GM18909 (cell line): ENCODE results near the gene FIGNL2.

ENCODE experiments used
- ATAC-seq: cut with Tn5 transposase; IDR thresholded peaks from one replicate; pipeline ENCODE4 v1.9.1; 2021; ENCODE audit warnings: mild to moderate bottlenecking; ENCODE audit not compliant: unreplicated experiment, poor library complexity

Gene FIGNL2

DNA sequence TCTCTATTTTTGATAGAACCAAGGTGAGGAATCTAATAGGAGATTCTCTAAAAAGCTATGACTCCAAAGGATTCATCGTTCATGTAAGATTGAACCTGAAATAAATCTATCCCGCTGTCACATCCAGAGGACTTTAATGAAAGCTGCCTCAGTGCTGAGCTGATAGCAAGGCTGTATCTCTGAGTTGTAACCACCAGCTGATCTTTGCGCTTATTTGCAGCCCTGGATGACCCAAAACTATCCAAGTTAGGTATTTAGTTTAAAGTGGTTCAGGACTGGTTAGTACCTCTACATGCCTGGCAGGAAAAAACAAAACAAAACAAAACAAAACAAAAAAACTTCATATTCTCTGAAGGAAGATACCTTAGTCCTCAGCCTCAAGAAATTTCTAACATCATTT, 30.6 kb upstream of the FIGNL2 start:
- ATAC-seq = no peak

DNA sequence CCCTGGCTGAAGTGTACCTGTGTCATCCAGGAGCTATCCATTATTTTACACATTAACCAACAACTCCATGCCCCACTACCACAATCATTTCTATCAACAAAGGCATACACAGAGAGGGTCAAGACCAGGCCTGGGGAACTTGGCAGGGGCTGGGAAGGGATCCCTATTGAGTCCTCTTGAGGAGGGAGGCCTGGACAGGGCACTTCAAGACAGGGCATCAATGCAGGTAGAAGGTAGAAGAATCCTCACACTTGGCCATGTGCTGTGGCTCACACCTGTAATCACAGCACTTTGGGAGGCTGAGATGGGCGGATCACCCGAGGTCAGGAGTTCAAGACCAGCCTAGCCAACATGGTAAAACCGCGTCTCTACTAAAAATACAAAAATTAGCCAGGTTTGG, 26.0 kb upstream of the FIGNL2 start:
- no peak for ATAC-seq

- no peak for ATAC-seq
These were observed 25.5 kb upstream of the FIGNL2 start for GRCh38 chr12:51874000-51874399.

GRCh38 chr12:51873251-51873994, 24.9 kb upstream of the FIGNL2 start:
- ATAC-seq = no peak

DNA sequence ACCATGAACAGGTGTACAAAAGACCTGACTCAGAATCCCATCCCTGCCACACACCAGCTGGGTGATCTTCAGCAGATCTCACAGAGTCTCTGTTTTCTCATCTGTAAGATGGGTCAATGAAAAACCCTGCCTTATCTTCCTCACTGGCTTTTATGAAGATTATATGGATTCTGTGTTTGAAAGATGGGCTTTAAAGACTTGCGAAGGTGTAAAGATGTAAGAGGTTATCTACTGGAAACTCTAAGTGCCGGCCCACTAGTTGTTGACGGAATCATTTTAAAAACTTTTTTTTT, 24.1 kb upstream of the FIGNL2 start:
- ATAC-seq = no peak

- no peak for ATAC-seq
These were observed 23.6 kb upstream of the FIGNL2 start for GRCh38 chr12:51871918-51872688.

GRCh38 chr12:51871126-51871525, 22.6 kb upstream of the FIGNL2 start:
- ATAC-seq = no peak

DNA sequence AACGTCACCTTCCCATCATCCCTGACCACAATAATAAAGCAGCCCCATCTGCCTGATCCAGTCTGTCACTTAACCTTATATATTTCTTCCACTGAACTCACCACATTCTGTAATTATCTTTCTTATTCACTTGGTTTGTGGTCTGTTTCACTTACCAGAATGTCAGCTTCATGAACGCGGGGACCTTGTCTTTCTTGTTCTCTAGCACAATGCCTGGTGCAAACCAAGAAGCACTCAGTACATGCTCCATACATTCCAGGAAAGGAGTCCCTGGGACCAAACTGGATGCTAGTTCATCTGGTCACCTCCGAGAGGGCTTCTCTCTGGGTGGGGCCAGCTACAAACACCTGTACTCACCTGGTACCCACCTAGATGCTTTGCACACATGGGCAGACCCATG, 22.0 kb upstream of the FIGNL2 start:
- ATAC-seq = no peak

GRCh38 chr12:51869931-51870330, 21.4 kb upstream of the FIGNL2 start:
- ATAC-seq = no peak

DNA sequence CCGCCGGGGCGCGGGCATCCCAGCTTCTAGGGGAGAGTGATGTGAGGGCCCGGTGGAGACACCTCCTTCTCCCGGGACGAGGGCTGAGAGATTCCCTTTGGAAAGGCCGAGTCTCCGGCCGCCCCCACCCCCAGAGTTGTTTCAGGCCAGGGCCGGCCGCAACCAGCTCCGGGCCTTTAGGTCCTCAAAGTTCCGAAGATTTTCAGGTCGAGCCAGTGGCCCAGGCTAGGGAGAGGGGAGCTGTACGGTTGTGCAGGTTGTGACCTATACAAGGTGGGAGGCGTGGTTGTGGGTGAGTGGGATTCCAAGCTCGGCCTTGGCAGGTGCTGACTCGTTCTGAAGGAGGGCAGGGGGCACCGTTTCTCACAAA, 21.0 kb upstream of the FIGNL2 start:
- ATAC-seq = no peak

DNA sequence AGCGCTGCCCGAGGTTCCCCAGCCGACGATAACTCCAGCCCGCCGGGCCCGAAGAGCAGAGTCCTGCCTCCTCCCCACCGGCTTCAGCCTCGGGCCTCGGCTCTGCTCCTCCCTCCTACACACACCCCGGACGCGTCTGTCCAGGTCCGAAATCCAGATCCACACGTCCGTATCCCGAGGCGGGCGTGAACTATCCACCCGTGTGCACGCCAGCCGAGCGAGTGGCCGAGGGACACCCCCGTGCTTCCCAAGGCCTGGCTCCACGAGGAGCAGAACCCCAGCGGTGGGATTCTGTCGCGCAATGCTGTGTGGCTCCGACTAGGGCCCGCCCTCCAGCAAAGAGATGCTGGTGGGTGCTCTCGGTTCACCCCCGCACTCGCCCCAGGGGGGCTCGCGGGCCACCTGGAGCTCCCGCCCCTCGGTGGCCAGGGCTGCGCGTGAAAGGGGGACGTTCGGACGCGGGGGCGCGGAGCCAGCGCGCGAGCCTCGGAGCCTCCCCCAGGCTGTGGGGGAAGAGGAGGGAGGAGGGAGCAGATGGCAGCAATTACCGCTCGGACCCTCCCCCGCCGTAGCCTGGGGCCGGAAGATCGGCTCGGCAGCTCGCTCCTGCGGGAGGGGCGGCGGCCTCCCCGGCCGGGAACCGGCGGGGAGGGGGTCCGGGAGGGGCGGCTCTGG, 20.4 kb upstream of the FIGNL2 start:
- ATAC-seq = no peak

DNA sequence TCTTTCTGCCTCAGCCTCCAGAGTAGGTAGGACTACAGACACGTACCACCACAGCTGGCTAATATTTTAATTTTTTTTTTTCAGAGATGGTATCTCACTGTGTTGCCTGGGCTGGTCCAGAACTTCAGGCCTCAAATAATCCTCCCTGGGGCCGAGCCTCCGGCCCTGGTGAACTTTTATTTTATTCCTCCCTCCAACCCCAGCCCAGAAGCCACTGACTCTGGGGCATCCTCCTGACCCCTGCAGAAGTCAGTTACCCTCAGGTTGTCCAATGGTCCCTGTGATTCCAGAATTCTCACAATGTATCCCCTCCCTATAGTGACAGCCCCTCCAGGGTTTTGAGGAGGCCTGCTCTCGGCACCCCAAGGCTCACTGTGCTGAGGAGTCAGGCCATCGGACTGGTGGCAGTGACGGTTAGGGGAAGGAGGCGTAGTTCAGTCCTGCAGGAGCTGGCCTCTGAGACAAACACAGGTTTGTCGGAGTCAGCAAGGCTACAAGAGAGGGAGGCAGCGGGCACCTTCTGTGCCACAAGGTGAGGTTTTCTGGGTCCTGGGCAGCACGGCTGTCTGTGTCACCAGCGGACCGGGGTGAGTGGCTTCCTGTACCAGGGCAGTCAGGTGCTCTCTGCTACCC, 19.4 kb upstream of the FIGNL2 start:
- no peak for ATAC-seq

- no peak for ATAC-seq
These were observed 18.9 kb upstream of the FIGNL2 start for GRCh38 chr12:51867371-51867770.

- ATAC-seq = no peak
These were observed 18.2 kb upstream of the FIGNL2 start for GRCh38 chr12:51866762-51867161.

GRCh38 chr12:51866324-51866723, 17.8 kb upstream of the FIGNL2 start:
- no peak for ATAC-seq

DNA sequence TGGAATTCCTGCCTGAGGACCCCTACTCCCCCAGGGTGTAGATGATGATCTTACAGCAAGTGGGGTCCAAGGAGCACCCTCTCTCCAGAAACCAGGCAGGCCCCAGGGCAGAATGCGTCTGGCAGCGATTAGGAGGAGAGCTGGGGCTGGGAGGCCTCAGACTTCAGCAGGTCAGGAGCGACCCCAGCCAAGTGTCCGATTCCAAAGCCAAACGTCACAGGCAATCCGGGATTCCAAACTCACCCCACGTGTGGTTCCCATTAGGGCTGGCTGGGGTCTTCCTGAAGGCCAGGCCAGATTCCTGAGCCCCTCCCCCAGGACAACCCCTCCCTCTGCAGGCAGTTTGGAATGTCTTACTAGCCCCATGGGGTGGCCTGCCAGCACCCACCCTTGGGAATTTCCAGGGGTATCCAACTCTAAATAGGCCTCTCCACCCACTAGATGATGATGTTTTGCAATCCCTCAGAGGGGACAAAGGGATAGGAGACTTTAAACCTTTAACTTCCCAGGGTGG, 17.3 kb upstream of the FIGNL2 start:
- no peak for ATAC-seq

DNA sequence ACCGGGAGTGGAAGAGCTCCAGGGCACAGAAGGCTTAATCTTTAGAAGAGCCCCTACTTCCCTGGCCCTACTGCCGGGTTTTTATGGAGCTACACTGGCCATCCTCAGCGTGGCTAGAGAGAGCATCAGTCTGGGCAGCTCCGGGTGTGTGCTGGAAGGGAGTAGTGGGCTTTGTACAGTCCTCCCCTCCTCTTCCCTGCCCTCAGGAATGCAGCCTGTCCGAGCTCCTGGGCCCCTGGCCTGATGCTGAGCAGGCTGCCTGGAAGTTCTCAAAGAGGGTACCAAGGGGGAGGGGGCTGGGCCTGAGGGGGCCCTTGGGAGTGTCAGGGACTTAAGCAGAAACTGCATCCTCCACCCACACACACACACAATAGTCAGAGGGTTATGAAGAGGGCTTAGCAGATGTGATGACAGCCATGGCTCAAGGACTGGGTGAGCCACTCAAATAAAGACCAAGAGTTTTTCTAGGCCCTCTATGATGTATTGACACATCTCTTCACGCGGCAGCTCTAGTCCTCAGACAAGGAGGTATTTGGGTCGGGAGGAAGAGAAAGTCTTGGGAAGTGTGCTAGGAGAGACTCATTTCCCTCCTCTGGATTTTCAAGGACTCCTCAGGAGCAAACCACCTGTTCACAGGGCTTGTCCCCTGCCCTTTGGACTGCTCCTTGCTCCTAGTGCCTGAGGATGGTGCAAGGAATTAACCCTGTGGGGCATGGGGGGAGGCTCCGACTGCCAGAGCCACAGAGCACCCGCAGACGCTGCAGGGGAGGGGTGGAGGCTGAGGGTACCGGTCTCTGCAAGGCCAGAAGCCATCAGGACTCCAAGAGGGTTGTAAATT, 16.5 kb upstream of the FIGNL2 start:
- ATAC-seq = no peak

GRCh38 chr12:51863933-51864832, 15.7 kb upstream of the FIGNL2 start:
- ATAC-seq = no peak

DNA sequence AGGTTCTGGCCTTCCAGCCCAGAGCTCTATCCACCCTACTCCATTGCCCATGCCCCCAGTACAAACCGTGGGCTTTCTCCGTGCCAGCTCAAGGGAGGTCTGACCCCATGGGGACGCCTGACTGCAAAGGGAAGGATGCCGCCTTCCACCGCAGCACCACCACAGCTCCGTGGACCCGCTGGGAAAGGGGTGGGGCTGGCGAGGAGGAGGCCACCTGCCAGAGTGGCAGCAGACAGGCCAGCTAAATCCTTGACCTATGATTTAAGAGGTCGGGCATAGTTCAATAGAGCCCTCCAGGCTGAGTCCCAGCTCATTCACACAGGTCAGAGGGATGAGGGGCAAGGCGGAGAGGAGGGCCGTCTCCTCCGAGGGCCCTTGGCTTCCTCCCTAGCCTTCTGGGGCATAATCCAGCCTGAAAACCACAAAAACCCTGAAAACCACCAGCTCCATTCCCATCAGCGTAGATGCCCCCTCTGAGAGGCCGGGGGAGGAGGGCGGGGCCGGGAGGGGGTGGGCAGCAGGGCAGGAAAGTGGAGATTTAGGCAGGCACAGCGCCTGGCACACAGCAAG, 14.9 kb upstream of the FIGNL2 start:
- ATAC-seq = no peak
